HUES48 (cell line): Measurements from ENCODE around the gene LMTK3.

ENCODE experiments used
- H3K27ac ChIP-seq: one replicate; pipeline ENCODE4 v1.7.0; 2013; ENCODE audit warnings: low read depth, low read length, inconsistent platforms
- H3K27me3 ChIP-seq: 2 replicates; pipeline ENCODE4 v1.6.1; 2013; ENCODE audit warnings: mild to moderate bottlenecking, low read length; ENCODE audit not compliant: control insufficient read depth, insufficient read depth
- H3K36me3 ChIP-seq: 2 replicates; pipeline ENCODE4 v1.6.1; 2013; ENCODE audit warnings: low read length; ENCODE audit not compliant: control insufficient read depth, insufficient read depth
- H3K4me1 ChIP-seq: 2 replicates; pipeline ENCODE4 v1.6.1; 2013; ENCODE audit warnings: mild to moderate bottlenecking, low read length; ENCODE audit not compliant: control insufficient read depth, insufficient read depth
- H3K4me3 ChIP-seq: 2 replicates; pipeline ENCODE4 v1.5.1; 2013; ENCODE audit warnings: mild to moderate bottlenecking, low read depth, low read length
- H3K9ac ChIP-seq: 2 replicates; pipeline ENCODE4 v1.6.1; 2013; ENCODE audit warnings: mild to moderate bottlenecking, low read depth, low read length, moderate library complexity
- H3K9me3 ChIP-seq: 2 replicates; pipeline ENCODE4 v1.6.1; 2013; ENCODE audit warnings: low read length; ENCODE audit not compliant: control insufficient read depth, insufficient read depth

Gene LMTK3

GRCh38 chr19:48484247-48484893, 27.3 kb downstream of the LMTK3 start:
- no peaks in the 10 kb centered on the region for H3K9me3 ChIP-seq
- H3K27ac ChIP-seq = no peak overlapping the region
- H3K9ac ChIP-seq = no peak overlapping the region
- H3K4me1 ChIP-seq = 0 out of 2 replicates have a peak, but pooled peaks cover 5% of the 10 kb centered on the region
- H3K4me3 ChIP-seq = no peak overlapping the region
- H3K27me3 ChIP-seq = no peaks in the 10 kb centered on the region
- peaks cover 3% of the 10 kb centered on the region for H3K36me3 ChIP-seq

GRCh38 chr19:48483301-48483700, 28.3 kb downstream of the LMTK3 start:
- no peak overlapping the region for H3K4me3 ChIP-seq
- H3K9ac ChIP-seq = no peak overlapping the region
- H3K4me1 ChIP-seq = peaks cover 5% of the 10 kb centered on the region; the same call in 1 of the 2 replicates
- H3K9me3 ChIP-seq = no peaks in the 10 kb centered on the region
- H3K27me3 ChIP-seq = no peaks in the 10 kb centered on the region
- no peak overlapping the region for H3K27ac ChIP-seq
- peaks cover 8% of the 10 kb centered on the region for H3K36me3 ChIP-seq

- Histone ChIP-seq H3K27ac (no peak overlapping the region), H3K9ac (no peak overlapping the region), H3K9me3 (no peaks in the 10 kb centered on the region), H3K4me1 (peaks cover 5% of the 10 kb centered on the region; the same call in 1 of the 2 replicates), H3K4me3 (no peak overlapping the region), H3K27me3 (no peaks in the 10 kb centered on the region), H3K36me3 (peaks cover 10% of the 10 kb centered on the region)
Observed at GRCh38 chr19:48481846-48482639, 29.6 kb downstream of the LMTK3 start.

GRCh38 chr19:48480558-48481500, 30.8 kb downstream of the LMTK3 start:
- H3K9me3 ChIP-seq = no peaks in the 10 kb centered on the region
- H3K4me1 ChIP-seq = peaks cover 5% of the 10 kb centered on the region; the same call in 1 of the 2 replicates
- peak overlapping the region; percentile 68 for H3K4me3 ChIP-seq
- H3K36me3 ChIP-seq = peaks cover 19% of the 10 kb centered on the region
- H3K9ac ChIP-seq = peak overlapping the region; percentile 67
- H3K27ac ChIP-seq = no peak overlapping the region
- no peaks in the 10 kb centered on the region for H3K27me3 ChIP-seq

- Histone ChIP-seq H3K9ac (peak overlapping the region; percentile 67), H3K9me3 (no peaks in the 10 kb centered on the region), H3K36me3 (peaks cover 25% of the 10 kb centered on the region), H3K27ac (no peak overlapping the region), H3K27me3 (no peaks in the 10 kb centered on the region), H3K4me3 (peak overlapping the region; percentile 68), H3K4me1 (peaks cover 5% of the 10 kb centered on the region; the same call in 1 of the 2 replicates)
Observed at GRCh38 chr19:48480183-48480557, 31.5 kb downstream of the LMTK3 start.

- Histone ChIP-seq H3K27me3 (no peaks in the 10 kb centered on the region), H3K36me3 (peaks cover 30% of the 10 kb centered on the region), H3K4me1 (peaks cover 5% of the 10 kb centered on the region; the same call in 1 of the 2 replicates), H3K4me3 (no peak overlapping the region), H3K9me3 (no peaks in the 10 kb centered on the region), H3K27ac (no peak overlapping the region), H3K9ac (no peak overlapping the region)
Observed at GRCh38 chr19:48479686-48480085, 31.9 kb downstream of the LMTK3 start.

- Histone ChIP-seq H3K4me3 (no peak overlapping the region), H3K36me3 (peaks cover 41% of the 10 kb centered on the region), H3K9ac (no peak overlapping the region), H3K9me3 (no peaks in the 10 kb centered on the region), H3K4me1 (peaks cover 5% of the 10 kb centered on the region; the same call in 1 of the 2 replicates), H3K27me3 (no peaks in the 10 kb centered on the region), H3K27ac (no peak overlapping the region)
Observed at GRCh38 chr19:48478339-48479256, 33.0 kb downstream of the LMTK3 start.

GRCh38 chr19:48477698-48478338, 33.8 kb downstream of the LMTK3 start:
- H3K9ac ChIP-seq = no peak overlapping the region
- no peaks in the 10 kb centered on the region for H3K9me3 ChIP-seq
- no peaks in the 10 kb centered on the region for H3K27me3 ChIP-seq
- H3K36me3 ChIP-seq = peaks cover 49% of the 10 kb centered on the region
- no peak overlapping the region for H3K4me3 ChIP-seq
- peaks cover 5% of the 10 kb centered on the region; the same call in 1 of the 2 replicates for H3K4me1 ChIP-seq
- no peak overlapping the region for H3K27ac ChIP-seq

GRCh38 chr19:48477067-48477685, 34.5 kb downstream of the LMTK3 start:
- peaks cover 5% of the 10 kb centered on the region; the same call in 1 of the 2 replicates for H3K4me1 ChIP-seq
- H3K27ac ChIP-seq = no peak overlapping the region
- no peaks in the 10 kb centered on the region for H3K9me3 ChIP-seq
- H3K27me3 ChIP-seq = no peaks in the 10 kb centered on the region
- peaks cover 55% of the 10 kb centered on the region for H3K36me3 ChIP-seq
- H3K4me3 ChIP-seq = no peak overlapping the region
- no peak overlapping the region for H3K9ac ChIP-seq
